ENCODE measurements around the gene RASGEF1C.

RASGEF1C gene

GRCh38 chr5:180157866-180158265, 51.1 kb downstream of the RASGEF1C start:
- DNase-seq = no peak

GRCh38 chr5:180156141-180156540, 52.9 kb downstream of the RASGEF1C start:
- no peak for DNase-seq

- no peak for DNase-seq
Measured at GRCh38 chr5:180155365-180155926, 53.6 kb downstream of the RASGEF1C start.

- no peak for DNase-seq
Measured at GRCh38 chr5:180154821-180155364, 54.1 kb downstream of the RASGEF1C start.

GRCh38 chr5:180153991-180154390, 55.0 kb downstream of the RASGEF1C start:
- DNase-seq = no peak

- no peak for DNase-seq
Measured at GRCh38 chr5:180153099-180153498, 55.9 kb downstream of the RASGEF1C start.

GRCh38 chr5:180143656-180144364, 65.2 kb downstream of the RASGEF1C start:
- DNase-seq = no peak

- no peak for DNase-seq
Measured at GRCh38 chr5:180142824-180143610, 66.0 kb downstream of the RASGEF1C start.

GRCh38 chr5:180142021-180142765, 66.8 kb downstream of the RASGEF1C start:
- DNase-seq = no peak

GRCh38 chr5:180141068-180141660, 67.8 kb downstream of the RASGEF1C start:
- no peak for DNase-seq

- no peak for DNase-seq
Measured at GRCh38 chr5:180140571-180140970, 68.4 kb downstream of the RASGEF1C start.

- DNase-seq = no peak
Measured at GRCh38 chr5:180140079-180140554, 68.9 kb downstream of the RASGEF1C start.

GRCh38 chr5:180139731-180140055, 69.3 kb downstream of the RASGEF1C start:
- no peak for DNase-seq

GRCh38 chr5:180138976-180139730, 69.9 kb downstream of the RASGEF1C start:
- no peak for DNase-seq

GRCh38 chr5:180138214-180138975, 70.6 kb downstream of the RASGEF1C start:
- DNase-seq = no peak

GRCh38 chr5:180137401-180138213, 71.4 kb downstream of the RASGEF1C start:
- no peak for DNase-seq

- DNase-seq = no peak
Measured at GRCh38 chr5:180136630-180137381, 72.2 kb downstream of the RASGEF1C start.

GRCh38 chr5:180135967-180136629, 72.9 kb downstream of the RASGEF1C start:
- no peak for DNase-seq

Data from stimulated activated CD4-positive, alpha-beta T cell treated with anti-CD3 and anti-CD28 coated beads, Interleukin-4, amount 100 ng/mL, for 1 hour (primary cell).